Stimulated activated CD4-positive, alpha-beta T cell treated with anti-CD3 and anti-CD28 coated beads, Interleukin-2, amount 100 ng/mL, for 48 hours (primary cell): ENCODE measurements around the gene ACKR2.
"Not testable (repeated sequence)": the region's sequence is repeated elsewhere in the genome, so short reads cannot be mapped to it uniquely, and the experiment has no call there.

Experiments
- DNase-seq, 2 donors: peaks; one replicate each; pipeline ENCODE4 v3.0.0-alpha.2; 2020

Gene ACKR2

GRCh38 chr3:42864321-42864950, 55.2 kb downstream of the ACKR2 start:
- DNase-seq = no peak

- DNase-seq = no peak
These were observed 56.0 kb downstream of the ACKR2 start for GRCh38 chr3:42865256-42865655.

- no peak for DNase-seq
These were observed 57.9 kb downstream of the ACKR2 start for GRCh38 chr3:42867138-42867537.

- no peak for DNase-seq
These were observed 59.6 kb downstream of the ACKR2 start for GRCh38 chr3:42868841-42869240.

- no peak for DNase-seq
These were observed 62.4 kb downstream of the ACKR2 start for GRCh38 chr3:42871592-42872196.

- DNase-seq = no peak
These were observed 63.5 kb downstream of the ACKR2 start for GRCh38 chr3:42872718-42873117.

- DNase-seq = no peak
These were observed 64.2 kb downstream of the ACKR2 start for GRCh38 chr3:42873221-42873982.

- DNase-seq = no peak
These were observed 65.5 kb downstream of the ACKR2 start for GRCh38 chr3:42874749-42875148.

- no peak for DNase-seq
These were observed 66.3 kb downstream of the ACKR2 start, which contains the start of gene CYP8B1 for GRCh38 chr3:42875325-42876151. TSS of gene CYP8B1 (minus strand) at chr3:42875879. CDS start at chr3:42875816, 63 bp downstream.

GRCh38 chr3:42876401-42876800, 67.2 kb downstream of the ACKR2 start:
- DNase-seq = no peak

- no peak for DNase-seq
These were observed 67.9 kb downstream of the ACKR2 start for GRCh38 chr3:42876940-42877720.

GRCh38 chr3:42877881-42878280, 68.6 kb downstream of the ACKR2 start:
- no peak for DNase-seq

- no peak for DNase-seq
These were observed 70.9 kb downstream of the ACKR2 start for GRCh38 chr3:42880183-42880582.

GRCh38 chr3:42880601-42881451, 71.6 kb downstream of the ACKR2 start:
- peak; percentile 78 to 87 for DNase-seq

GRCh38 chr3:42883251-42883930, 74.1 kb downstream of the ACKR2 start:
- not testable (repeated sequence) for DNase-seq

GRCh38 chr3:42884324-42884723, 75.1 kb downstream of the ACKR2 start:
- no peak for DNase-seq

- no peak for DNase-seq
These were observed 77.1 kb downstream of the ACKR2 start for GRCh38 chr3:42886294-42886822.

- no peak for DNase-seq
These were observed 77.8 kb downstream of the ACKR2 start for GRCh38 chr3:42887084-42887483.

GRCh38 chr3:42891042-42891441, 81.8 kb downstream of the ACKR2 start:
- no peak for DNase-seq

- no peak for DNase-seq
These were observed 82.9 kb downstream of the ACKR2 start for GRCh38 chr3:42892169-42892568.
